CD4-positive, alpha-beta T cell treated with Interleukin-10 for 1 hour (primary cell): ENCODE data around the gene GRM1.

Experiments used
- DNase-seq: peaks from one replicate; pipeline ENCODE4 v3.0.0-alpha.2; 2020

The GRM1 gene

DNA sequence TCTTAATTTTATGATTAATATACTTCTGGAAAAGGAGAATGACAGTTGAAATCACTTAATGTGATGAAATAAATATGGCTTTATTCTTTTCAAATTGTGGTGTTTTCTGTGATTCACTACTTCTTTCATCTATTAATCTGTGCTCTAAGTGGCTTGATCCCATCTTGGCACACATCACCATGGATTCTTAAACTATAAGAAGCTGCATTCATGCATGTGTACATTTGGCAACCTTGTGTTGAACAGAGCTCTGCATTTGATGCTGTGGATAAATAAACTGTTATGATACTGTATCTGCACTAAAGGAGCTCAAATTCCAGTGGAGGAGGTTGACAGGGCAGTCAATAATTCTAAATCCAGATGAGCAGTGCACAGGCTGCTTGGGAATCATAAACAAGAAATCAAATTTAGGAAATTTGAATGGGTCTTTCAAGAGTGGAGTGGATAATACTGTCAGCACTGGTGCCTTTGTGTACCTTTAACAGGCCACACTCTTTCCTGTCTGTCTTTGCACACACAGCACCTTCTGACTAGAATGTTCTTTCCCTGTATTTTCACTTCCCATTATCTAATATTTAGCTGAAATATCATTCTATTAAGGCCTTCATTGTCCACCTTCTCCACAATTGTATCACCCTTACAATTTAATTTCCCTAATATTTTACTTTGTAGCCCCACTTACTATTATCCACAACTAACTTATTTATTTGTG is 252.9 kb downstream of the GRM1 start:
- DNase-seq = no peak

DNA sequence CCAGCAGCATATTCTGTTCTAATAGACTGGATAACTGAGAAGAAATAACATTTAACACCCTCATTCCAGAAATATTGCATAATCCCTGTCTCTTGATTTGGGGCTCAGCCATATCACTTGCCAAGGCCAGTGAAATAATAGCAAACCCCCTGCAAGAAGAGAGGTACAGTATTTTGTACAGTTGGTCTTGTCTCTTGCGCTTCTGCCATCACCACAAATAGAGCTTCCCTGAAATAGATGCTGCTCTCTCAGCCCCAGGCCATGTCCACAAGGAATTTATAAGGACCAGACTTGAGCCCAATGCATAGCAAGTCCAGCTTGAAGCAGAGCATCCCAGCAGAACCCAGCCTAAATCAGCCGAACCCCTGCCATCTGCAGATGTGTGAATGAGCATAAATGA is 254.0 kb downstream of the GRM1 start:
- no peak for DNase-seq

DNA sequence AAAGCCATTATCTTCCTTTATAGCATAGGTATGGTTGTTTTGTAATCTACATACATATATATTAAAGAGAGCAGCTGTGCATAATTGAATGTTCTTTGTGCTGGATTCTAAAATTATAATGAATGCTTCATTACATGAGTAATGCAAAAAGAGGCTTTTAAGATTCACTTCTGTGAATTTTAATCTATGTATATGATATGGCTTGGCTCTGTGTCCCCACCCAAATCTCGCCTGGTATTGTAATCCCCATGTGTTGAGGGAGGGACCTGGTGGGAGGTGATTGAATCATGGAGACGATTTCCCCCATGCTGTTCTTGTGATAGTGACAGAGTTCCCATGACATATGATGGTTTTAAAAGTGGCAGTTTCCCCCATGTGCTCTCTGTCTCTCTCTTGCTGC is 255.4 kb downstream of the GRM1 start:
- DNase-seq = no peak

DNA sequence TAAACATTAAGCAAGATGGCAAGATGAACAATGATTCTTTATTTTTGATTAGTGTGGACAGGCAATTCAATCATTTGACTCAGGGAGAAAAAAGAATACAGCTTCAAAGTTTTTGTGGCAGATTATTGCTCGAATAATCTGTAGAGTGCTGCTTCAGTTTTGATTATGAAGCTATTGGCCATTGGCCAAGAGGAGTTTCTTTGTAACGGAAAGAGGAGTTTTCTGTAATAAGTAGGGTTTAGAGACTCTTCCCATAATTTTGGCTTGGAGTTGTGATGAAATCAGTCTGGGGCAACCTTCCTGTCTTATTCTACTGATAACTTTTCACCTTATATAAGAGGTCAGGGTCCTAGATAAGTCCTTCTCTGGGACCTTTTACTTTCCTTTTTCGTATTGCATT is 258.1 kb downstream of the GRM1 start:
- DNase-seq = no peak

DNA sequence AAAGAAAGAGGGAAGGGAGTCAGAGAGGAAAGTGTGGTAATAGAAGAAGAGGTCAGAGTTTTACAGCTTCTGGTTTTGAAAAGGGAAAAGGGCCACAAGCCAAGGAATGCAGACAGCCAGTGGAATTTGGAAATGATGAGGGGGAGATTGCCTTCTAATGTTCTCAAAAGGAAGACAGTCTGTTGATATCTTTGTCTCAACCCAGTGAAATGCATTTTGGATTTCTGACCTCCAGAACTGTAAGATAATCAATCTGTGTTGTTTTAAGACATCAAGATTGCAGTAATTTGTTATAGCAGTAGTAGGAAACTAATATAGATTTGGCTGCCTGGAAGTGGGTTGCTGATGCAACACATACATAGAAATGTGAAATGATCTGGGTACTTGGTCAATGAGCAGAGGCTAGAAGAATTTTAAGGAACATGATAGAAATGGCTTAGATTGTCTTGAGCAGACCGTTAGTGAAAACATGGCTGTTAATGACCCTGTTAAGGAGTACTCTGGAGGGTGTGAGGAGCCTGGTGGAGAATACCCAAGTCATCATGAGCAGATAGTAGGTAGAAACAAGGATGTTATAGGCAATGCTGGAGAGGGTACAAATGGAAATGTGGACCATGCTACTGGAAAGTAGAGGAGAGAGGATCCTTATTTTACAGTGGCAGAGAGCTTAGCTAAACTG is 259.0 kb downstream of the GRM1 start:
- DNase-seq = no peak

DNA sequence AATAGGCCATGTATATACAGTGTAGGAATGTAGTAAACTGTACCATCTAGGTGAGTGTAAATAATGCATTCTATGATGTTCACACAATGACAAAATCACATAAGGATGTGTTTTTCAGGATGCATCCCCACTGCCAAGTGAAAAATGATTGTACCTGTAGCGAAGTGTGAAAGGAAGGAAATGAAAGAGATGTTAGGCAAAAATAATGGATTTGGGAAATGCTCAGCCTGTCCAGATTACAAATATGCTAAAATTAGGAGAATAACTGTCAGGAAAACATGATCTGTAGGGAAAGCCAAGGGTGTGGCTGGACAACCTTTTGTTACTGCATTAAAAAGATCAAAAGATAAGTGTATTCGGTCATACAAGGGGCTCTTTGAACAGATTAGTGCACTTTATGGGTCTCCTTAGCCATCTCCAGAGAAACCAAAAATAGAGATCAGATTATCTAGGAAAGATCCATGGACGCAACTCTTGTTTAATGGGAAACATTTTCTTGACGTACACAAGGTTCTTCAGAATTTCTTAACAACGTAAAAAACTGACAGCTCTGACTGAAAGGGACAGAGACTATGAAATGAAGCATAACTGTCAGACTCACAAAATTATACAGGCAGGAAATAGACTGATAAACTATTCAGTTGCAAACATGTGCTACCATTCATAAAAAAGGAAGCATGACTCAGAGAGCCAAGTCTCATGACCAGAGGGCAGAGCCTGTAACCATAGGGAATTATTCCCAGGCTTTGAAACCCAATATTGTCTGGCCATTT is 261.1 kb downstream of the GRM1 start:
- DNase-seq = no peak

DNA sequence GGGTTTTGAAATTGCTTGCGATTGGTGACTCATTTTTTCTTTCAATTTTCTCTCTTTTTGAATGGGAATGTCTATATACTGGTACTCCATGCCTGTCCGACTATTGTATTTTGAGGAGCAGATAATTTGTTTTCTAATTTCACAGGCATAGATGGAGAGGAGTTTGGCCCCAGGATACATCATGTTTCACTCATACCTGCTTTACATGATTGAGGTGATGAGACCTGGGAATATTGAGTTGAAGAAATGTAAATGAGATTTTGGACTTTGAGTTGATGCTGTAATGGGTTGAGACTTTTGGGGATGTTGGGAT is 261.7 kb downstream of the GRM1 start:
- DNase-seq = no peak

DNA sequence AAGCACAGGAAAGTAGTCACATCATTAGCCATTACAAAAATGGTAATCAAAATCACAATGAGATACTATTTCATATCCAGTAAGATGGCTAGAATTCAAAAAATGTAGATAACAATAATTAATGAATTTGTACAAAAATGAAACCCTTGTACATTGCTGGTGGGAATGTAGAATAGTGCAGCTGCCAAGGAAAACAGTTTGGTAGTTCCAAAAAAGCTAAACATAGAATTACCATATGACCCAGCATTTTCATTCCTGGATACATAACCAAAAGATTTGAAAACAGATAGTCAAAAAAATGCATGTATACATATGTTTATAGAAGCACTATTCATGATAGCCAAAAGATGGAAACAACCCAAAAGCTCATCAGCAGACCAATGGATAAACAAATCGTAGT is 263.6 kb downstream of the GRM1 start:
- no peak for DNase-seq

DNA sequence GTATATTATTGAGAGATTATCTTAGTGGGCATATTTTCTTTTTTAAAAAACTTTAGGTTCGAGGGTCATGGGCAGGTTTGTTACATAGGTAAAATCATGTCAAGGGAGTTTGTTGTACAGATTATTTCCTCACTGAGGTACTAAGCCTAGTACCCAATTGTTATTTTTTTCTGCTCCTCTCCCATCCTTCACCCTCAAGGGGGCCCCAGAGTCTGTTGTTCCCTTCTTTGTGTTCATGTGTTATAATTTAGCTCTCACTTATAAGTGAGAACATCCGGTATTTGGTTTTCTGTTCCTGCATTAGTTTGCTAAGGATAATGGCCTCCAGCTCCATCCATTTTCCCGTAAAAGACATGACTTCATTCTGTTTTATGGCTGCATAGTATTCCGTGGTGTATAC is 266.8 kb downstream of the GRM1 start:
- no peak for DNase-seq

DNA sequence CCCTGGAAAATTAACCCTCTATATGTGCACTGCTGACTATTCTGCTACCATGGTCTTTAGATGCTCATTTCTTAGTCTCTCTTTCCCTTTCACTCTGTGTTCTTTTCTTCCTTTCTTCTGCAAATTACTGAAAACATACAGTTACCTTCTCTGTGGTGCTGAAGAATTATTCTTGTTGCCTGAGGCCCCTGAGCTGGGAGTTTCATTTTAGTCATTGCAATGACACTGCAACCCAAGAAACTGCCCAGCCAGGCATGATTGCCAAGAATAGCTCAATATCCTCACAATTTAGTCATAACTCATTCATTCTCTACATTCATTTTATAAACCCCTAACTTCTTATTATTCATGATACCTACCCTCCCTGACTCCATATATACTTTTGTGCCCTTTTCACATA is 269.0 kb downstream of the GRM1 start:
- DNase-seq = no peak

DNA sequence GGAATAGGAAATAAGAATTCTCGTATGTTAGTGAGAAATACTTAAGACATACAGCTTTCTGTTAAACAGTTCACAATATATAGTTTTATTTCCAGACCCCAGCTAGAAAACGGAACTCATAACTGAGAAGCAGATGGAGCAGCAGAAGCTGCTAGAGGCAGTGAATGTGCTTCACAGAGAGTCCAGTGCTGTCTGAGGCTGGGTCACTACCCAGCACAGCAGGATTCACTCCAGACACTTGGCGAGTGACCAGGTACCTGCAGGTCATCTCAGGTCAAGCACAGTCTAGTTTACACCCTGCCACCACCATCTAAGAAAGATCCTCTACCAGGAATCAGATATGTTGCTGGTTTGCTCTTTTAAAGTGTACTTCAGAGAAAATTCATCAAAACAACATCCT is 271.7 kb downstream of the GRM1 start:
- no peak for DNase-seq

DNA sequence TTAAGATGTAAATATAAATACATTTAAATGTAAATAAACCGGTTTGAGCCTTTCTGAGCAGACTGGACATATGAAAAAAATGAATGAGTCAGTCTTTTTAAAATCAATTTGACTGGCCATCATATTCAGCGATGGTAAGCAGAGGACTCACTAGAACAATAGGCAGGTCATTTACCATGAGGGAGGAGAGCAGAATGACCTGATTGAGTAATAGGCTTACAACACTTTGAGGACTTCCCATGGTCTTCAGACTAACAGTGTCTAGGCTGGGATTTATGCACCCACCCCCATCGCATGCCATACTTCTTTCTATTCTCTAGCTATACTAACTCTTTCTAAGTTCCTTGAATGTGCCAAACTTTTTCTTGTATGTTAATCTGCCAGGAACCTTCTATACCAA is 272.9 kb downstream of the GRM1 start:
- DNase-seq = no peak

DNA sequence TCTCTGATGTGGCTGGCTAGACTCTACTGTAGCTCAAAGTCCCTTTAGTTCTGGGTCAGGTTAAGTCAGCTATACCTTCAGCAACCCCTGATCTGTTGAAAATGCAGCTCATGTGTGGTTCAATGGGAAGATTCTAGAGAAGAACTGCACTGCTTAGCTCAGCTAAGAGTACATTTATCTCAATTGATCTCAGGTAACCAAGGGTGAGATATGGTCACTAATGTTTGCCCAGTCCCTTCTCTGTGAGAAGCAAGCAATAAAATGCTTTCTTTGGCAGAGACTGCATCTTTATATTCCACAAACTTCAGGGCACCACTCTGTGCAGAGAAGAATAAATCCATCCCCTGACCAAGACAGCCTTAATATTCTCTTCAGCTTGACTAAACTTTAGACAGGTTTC is 274.1 kb downstream of the GRM1 start:
- DNase-seq = no peak

DNA sequence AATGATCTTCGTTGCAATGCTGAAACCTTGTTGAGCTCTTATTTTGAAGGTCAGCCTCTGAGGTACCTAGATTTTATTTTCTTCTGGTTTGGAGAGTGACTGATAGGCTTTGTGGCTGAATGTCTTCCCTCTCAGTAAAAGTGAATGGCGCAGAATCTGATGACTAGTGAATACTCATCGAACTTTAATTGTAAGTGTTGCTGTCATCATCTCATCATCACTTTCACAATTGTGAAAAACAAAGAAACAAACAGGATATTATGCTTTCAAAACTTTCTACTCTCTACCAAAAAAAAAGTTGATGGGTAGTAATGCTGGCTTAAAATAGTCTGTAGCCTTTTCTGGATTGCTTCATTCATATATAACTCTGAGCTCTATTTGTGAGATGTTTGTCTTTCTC is 275.3 kb downstream of the GRM1 start:
- no peak for DNase-seq

DNA sequence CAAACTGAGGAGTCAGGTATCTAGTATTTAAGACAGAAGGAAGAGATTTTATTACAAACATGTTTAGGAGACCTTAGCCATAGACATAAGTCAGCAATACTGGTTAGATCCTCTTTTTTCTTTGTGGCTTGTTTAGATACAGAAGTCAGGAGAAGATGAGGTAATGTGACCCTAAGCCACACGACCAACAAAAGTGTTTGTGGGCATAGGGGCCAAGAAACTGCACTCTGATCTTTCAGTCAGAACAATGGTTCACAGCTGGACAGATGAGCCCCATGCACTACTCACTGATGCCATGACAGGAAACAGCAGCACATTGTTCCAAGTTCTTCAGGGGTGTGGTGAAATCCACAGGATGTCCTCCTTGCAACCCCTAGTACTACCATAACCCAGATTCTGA is 276.2 kb downstream of the GRM1 start:
- DNase-seq = no peak

DNA sequence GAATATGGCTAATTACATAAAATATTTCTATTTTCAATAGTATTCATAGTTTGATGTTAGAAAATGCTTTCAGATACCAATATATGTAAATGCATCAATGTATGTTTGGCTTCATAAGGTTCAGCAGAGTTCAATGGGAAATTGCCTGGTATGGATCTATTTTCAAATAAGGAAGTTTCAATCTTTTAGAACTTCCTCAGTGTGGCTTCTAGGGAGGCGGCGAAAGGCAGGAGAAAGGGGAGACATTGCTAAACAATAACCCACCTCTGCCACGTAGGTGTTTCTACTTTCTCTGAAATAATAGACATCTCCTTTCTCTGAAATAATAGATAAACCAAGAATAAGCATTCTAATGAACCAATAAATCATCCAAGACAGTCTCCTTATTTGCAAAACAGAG is 277.1 kb downstream of the GRM1 start:
- DNase-seq = no peak

DNA sequence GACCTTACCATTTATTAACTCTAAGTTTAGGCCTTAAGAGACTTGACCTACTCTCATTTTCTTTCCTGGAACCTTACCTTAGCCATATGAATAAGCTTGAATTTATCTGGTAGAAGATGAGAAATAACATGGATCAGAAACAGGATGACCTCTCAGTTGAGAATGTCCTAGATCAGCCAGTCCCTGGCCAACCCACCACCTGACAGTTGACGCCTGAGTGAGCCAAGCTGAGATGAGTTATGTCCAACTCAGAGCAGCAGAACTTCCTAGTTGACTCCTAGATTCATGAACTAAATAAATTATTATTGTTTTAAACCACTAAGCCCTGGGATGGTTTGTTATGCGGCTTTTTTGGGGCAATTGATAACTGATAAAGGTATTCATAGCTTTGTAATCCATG is 281.8 kb downstream of the GRM1 start:
- DNase-seq = no peak

DNA sequence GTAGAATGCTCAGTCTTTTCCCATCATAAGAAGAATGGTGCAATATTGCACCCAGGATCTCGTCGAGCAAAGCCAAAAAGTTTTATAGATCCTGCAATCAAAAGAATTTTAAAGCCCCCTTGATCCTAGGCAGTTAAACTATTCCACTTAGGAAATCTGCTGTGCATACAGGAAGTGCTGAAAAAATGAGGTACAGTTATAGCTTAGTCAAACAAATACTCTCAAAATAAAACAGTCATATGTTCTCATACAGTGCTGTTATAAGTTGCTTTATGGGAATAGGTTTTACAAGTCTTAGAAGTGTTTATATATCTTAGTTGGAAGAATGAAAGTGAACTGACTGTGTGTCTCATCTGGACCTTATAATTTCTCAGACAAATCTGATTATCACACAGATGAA is 282.2 kb downstream of the GRM1 start:
- DNase-seq = no peak

DNA sequence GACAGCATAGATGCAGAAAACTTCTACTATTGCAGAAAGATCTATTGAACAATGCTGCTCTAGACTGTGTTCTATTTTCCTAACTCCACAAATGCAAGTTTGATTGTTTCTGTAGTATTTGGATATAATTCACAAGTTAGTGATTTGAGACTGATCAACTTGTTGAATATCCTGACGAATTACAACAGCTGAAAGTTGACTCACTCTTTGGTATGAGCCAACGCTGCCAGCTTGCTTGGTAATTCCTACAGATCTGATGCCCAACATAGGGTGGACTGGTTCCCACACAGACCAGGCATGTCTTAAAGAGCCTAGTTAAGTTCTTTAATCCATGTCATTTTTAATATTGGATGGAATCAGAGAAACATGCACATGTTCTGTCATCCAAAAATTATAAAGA is 283.7 kb downstream of the GRM1 start:
- no peak for DNase-seq

DNA sequence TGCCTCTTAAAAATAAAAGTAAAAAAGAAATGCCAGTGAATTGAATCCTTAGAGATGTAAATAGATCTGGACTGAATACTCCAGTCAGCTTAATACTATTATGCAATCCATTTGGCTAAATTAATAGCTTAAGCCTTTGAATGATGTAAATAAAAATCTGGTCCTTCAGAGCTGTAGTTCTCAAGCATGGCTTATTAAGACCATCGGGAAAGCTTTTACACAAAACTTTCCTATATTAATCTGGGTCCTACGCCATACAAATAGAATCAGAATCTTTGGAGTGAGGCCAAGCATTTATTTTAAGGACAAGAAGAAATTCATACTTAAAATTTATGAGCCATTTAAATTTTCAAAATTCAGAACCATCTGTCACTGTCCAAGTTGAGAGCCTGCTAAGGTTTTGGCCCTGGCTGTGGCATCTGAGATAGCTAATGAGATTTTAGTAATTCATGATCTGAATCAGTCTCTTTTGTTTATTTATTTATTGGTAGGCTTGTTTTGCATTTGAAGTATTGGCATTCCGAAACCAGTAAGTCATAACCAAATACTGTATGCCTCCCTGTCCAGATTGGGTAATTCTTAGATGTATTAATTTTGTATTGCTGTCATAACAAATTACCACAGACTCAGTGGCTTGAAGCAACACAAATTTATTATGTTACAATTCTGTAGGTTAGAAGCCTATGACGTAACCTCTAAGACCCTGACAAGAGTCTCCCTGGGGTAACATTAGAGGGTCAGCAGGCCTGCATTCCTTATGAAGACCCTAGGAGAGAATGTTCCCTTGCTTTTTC is 286.7 kb downstream of the GRM1 start:
- no peak for DNase-seq

DNA sequence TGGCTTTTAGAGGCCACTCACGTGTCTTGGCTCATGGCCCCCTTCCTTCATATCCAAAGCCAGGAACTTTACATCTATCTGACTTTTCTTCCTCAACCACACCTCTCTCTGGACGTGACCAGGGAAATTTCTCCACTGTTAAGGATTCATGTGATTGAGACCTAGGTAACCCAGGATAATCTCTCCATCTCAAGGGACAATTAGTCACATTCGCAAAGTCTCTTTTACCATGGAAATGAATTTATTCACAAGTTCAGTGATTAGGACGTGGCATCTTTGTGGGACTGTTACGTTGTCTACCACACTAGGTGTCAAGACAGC is 287.3 kb downstream of the GRM1 start:
- DNase-seq = no peak

DNA sequence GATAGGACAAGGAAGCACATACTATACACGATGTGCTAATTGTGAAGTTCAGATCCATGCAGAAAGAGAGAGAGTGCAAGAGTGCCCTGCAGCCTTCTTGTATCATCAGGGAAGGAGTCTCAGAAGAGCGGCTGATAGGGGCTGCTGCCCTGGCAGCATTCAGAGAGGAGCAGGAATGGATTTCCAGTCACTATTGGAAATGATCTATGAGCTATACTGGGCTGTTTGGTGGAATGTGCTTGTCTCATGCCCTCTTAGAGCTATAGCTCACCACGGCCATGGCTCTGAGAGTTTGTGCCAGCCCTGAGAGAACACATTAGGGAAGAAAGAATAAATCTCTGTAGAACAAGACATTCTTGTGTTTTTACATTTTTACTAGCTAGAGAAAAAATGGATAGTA is 302.2 kb downstream of the GRM1 start:
- no peak for DNase-seq

DNA sequence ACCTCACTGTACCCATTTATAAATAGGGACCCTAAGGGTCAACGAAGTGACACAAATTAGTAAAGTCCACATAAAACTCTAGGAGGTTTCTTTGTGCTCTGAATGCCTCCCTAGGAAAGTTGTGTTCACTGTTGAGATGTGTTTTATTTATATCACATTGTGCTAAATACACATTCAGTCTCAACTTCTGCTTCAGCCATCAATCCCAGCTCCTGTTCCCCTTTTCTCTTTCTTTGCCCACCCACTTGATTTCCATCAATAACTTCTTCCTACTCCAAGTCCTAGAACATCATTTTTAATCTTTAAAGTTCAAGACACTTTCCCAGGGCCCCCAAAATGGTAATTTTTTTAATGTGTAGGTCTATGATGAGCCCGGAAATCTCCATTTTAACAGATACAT is 306.5 kb downstream of the GRM1 start:
- DNase-seq = no peak

DNA sequence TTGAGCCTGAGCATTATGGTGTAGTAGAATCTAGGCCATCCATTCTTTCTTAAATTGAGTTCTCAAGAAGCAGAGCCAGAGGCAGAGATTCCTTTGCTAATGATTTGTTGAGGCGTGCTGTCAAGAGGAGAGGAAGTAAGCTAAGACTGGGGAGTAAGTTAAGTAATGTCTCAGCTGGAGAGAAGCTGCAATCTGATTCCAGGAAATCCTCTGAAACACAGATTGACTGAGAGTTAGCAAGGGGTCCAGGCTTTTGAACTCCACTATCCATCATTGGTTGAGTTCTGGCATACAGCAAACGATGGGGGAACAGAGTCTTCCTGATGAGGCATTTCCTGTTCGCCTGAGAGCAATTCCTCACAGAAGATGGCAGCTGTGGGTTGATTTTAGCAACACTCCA is 307.3 kb downstream of the GRM1 start:
- DNase-seq = no peak
